SK-N-SH (cell line): ENCODE results near the gene IL1R1. TPM values are rescaled to one million over a fixed set of nuclear protein-coding genes. Genes with fewer than 3 reads are reported as not detected.

Source experiments
- CTCF ChIA-PET: fragments of 300-600, 350-600 bp; formaldehyde crosslinking; extraction: SDS; loops from one replicate; lab custom pipeline; 2021; lab: Yijun Ruan, JAX
- POLR2A ChIA-PET: fragments of 350-600 bp; sonication (Branson Sonifier 250); formaldehyde crosslinking; extraction: SDS; loops from one replicate; lab custom pipeline; 2020; ENCODE audit warnings: antibody characterized with exemption, inconsistent platforms; lab: Yijun Ruan, JAX
- DNase-seq: peaks from one replicate; pipeline ENCODE4 v3.0.0; 2012
- H2AFZ ChIP-seq: fragments of 200-600 bp; sonication (generic); 2 replicates; pipeline ENCODE4 v1.8.1; 2016; ENCODE audit warnings: antibody characterized with exemption, mild to moderate bottlenecking, low read depth
- H3F3A ChIP-seq: fragments of 200-600 bp; sonication (generic); replicated peaks from 2 replicates; pipeline ENCODE3; 2016; ENCODE audit warnings: antibody characterized with exemption, mild to moderate bottlenecking; ENCODE audit not compliant: insufficient read depth
- H3K27ac ChIP-seq, 2 experiments: fragments of 200-500 bp in 1 of 2; fragments of 200-600 bp in 1 of 2; sonication (Bioruptor generic) in 1 of 2; sonication (generic), shearing (Covaris generic) in 1 of 2; 2 replicates each; pipeline versions ENCODE4 v1.5.1 to v1.6.1; 2014 to 2016; ENCODE audit warnings: low read depth in 2 of 2, inconsistent platforms in 1 of 2, low read length in 1 of 2, mild to moderate bottlenecking in 1 of 2, mixed read lengths in 1 of 2
- H3K27me3 ChIP-seq: fragments of 200-600 bp; sonication (generic), shearing (Covaris generic); 2 replicates; pipeline ENCODE4 v1.6.1; 2016; ENCODE audit warnings: mixed run types; ENCODE audit not compliant: insufficient read depth
- H3K36me3 ChIP-seq, 2 experiments: fragments of 200-500 bp in 1 of 2; fragments of 200-600 bp in 1 of 2; sonication (Bioruptor generic) in 1 of 2; sonication (generic) in 1 of 2; replicated peaks in 1 of 2; 2 replicates each; pipeline versions ENCODE3 to v1.5.1; 2014 to 2016; ENCODE audit warnings: low read length in 1 of 2, mild to moderate bottlenecking in 1 of 2; ENCODE audit not compliant: insufficient read depth in 2 of 2, control insufficient read depth in 1 of 2
- H3K4me1 ChIP-seq, 2 experiments: fragments of 200-500 bp in 1 of 2; fragments of 200-600 bp in 1 of 2; sonication (Bioruptor generic) in 1 of 2; sonication (generic), shearing (Covaris generic) in 1 of 2; 2 replicates each; pipeline versions ENCODE4 v1.5.1 to v1.6.1; 2014 to 2016; ENCODE audit warnings: low read depth in 1 of 2, low read length in 1 of 2, mixed run types in 1 of 2; ENCODE audit not compliant: insufficient read depth in 2 of 2, control insufficient read depth in 1 of 2
- H3K4me2 ChIP-seq: fragments of 200-600 bp; sonication (generic), shearing (Covaris generic); 2 replicates; pipeline ENCODE4 v1.6.1; 2017; ENCODE audit warnings: mixed run types
- H3K4me3 ChIP-seq, 2 experiments: fragments of 200-500 bp in 1 of 2; fragments of 200-600 bp in 1 of 2; sonication (Bioruptor generic) in 1 of 2; sonication (generic), shearing (Covaris generic) in 1 of 2; 2 replicates each; pipeline versions ENCODE4 v1.5.1 to v1.8.1; 2014 to 2016; ENCODE audit warnings: low read depth in 2 of 2, inconsistent platforms in 1 of 2, low read length in 1 of 2, mild to moderate bottlenecking in 1 of 2, mixed read lengths in 1 of 2, moderate library complexity in 1 of 2
- H3K79me2 ChIP-seq: fragments of 200-600 bp; sonication (generic); 2 replicates; pipeline ENCODE4 v1.8.1; 2017; ENCODE audit warnings: mild to moderate bottlenecking; ENCODE audit not compliant: insufficient read depth
- H3K9ac ChIP-seq: fragments of 200-600 bp; sonication (generic); 2 replicates; pipeline ENCODE4 v1.6.1; 2017; ENCODE audit warnings: mixed run types
- H3K9me2 ChIP-seq: fragments of 200-600 bp; sonication (generic); 2 replicates; pipeline ENCODE4 v1.6.1; 2017; ENCODE audit warnings: mixed run types
- H3K9me3 ChIP-seq: fragments of 200-600 bp; sonication (generic); 2 replicates; pipeline ENCODE4 v1.6.1; 2017; ENCODE audit warnings: mixed run types, mild to moderate bottlenecking, moderate library complexity
- H4K20me1 ChIP-seq: fragments of 200-600 bp; sonication (generic); 2 replicates; pipeline ENCODE4 v1.6.1; 2017; ENCODE audit warnings: mild to moderate bottlenecking, mixed run types; ENCODE audit not compliant: insufficient read depth
- EZH2phosphoT487 ChIP-seq: fragments of 200-600 bp; sonication (generic); IDR thresholded peaks from 2 replicates; pipeline ENCODE4 v1.6.1; 2017; ENCODE audit warnings: low read depth, mixed run types, mild to moderate bottlenecking, antibody characterized with exemption, moderate library complexity, borderline replicate concordance
- FOXJ3 ChIP-seq: sonication (generic); formaldehyde crosslinking; IDR thresholded peaks from 2 replicates; pipeline ENCODE4 v1.5.1; 2020; ENCODE audit warnings: mild to moderate bottlenecking, missing genetic modification reagents
- GABPA ChIP-seq: IDR thresholded peaks from 2 replicates; pipeline ENCODE4 v1.4.0; 2012; ENCODE audit warnings: low read depth, mild to moderate bottlenecking
- GATA2 ChIP-seq: sonication (generic); formaldehyde crosslinking; IDR thresholded peaks from 2 replicates; pipeline ENCODE4 v1.5.0; 2020; ENCODE audit warnings: mild to moderate bottlenecking, missing genetic modification reagents
- JUND ChIP-seq: IDR thresholded peaks from 2 replicates; pipeline ENCODE4 v1.4.0; 2012
- MEF2A ChIP-seq: IDR thresholded peaks from 2 replicates; pipeline ENCODE4 v1.4.0; 2012; ENCODE audit warnings: low read depth, borderline replicate concordance
- NRF1 ChIP-seq: IDR thresholded peaks from 2 replicates; pipeline ENCODE4 v1.6.1; 2012; ENCODE audit warnings: low read depth, mild to moderate bottlenecking, low read length
- RCOR1 ChIP-seq: fragments of 150-350 bp; IDR thresholded peaks from 2 replicates; pipeline ENCODE4 v1.6.1; 2017; ENCODE audit warnings: antibody characterized with exemption, low read length
- RFX5 ChIP-seq: IDR thresholded peaks from 2 replicates; pipeline ENCODE4 v1.6.1; 2012; ENCODE audit warnings: mild to moderate bottlenecking, improper control_type of control experiment, low read length
- SIN3A ChIP-seq: IDR thresholded peaks from 2 replicates; pipeline ENCODE4 v1.6.1; 2012; ENCODE audit warnings: low read depth, mild to moderate bottlenecking, low read length, moderate library complexity, borderline replicate concordance
- SMC3 ChIP-seq: IDR thresholded peaks from 2 replicates; pipeline ENCODE4 v1.6.1; 2012; ENCODE audit warnings: low read depth, low read length, improper control_type of control experiment
- TCF12 ChIP-seq: IDR thresholded peaks from 2 replicates; pipeline ENCODE4 v1.4.0; 2012
- WGBS: methylation state at CpG from one replicate; pipeline ENCODE4 v1.1.6; 2017; ENCODE audit warnings: low lambda C conversion rate; 5-methylcytosine and 5-hydroxymethylcytosine counted together
- polyA plus RNA-seq, 3 experiments: library from polyadenylated mRNA; depleted of rRNA; stranded (reverse); fragments of >200 nt; gene quantifications; 2 replicates each; pipeline ENCODE4 v1.2.3, GENCODE V29; 2012
- TF ChIP-seq, protein P1 (sequence below): IDR thresholded peaks from 2 replicates; pipeline ENCODE4 v1.4.0; 2012; ENCODE audit warnings: low read depth, borderline replicate concordance
- TF ChIP-seq, protein P2 (sequence below): IDR thresholded peaks from 2 replicates; pipeline ENCODE4 v1.6.1; 2012; ENCODE audit warnings: mild to moderate bottlenecking, low read depth, low read length, moderate library complexity
- TF ChIP-seq, protein P3 (sequence below): fragments of 150-350 bp; IDR thresholded peaks from 2 replicates; pipeline ENCODE4 v1.6.1; 2016; ENCODE audit warnings: mild to moderate bottlenecking, low read depth, low read length

The IL1R1 gene
- polyA plus RNA-seq, 1 of the 3 experiments (the other 2 are of a cell fraction): 13.3 TPM

GRCh38 chr2:102197389-102198137, 55.0 kb downstream of the IL1R1 start:
- Histone ChIP-seq H3K36me3 (no peaks in the 10 kb centered on the region), H3K4me2 (no peak overlapping the region), H4K20me1 (no peaks in the 10 kb centered on the region), H3K27me3 (no peaks in the 10 kb centered on the region), H3K9me3 (no peaks in the 10 kb centered on the region; the same call in 1 of the 2 replicates), H3F3A (no peaks in the 10 kb centered on the region), H3K27ac (no peak overlapping the region), H3K9ac (no peak overlapping the region), H3K4me1 (no peaks in the 10 kb centered on the region), H2AFZ (no peak overlapping the region), H3K4me3 (no peak overlapping the region), H3K9me2 (no peaks in the 10 kb centered on the region), H3K79me2 (no peaks in the 10 kb centered on the region)
- no peak for DNase-seq
- ChIA-PET CTCF (interaction anchor here (1.5 kb wide), 1 partner anchor 177 kb away, joined by 3 read pairs; no protein-coding TSS in a partner anchor), POLR2A (no interaction called here)
- 33% methylated on average over 5 of the region's 5 CpGs for WGBS
- TF ChIP-seq, protein P1, sequence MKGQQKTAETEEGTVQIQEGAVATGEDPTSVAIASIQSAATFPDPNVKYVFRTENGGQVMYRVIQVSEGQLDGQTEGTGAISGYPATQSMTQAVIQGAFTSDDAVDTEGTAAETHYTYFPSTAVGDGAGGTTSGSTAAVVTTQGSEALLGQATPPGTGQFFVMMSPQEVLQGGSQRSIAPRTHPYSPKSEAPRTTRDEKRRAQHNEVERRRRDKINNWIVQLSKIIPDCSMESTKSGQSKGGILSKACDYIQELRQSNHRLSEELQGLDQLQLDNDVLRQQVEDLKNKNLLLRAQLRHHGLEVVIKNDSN: no peak
- TF ChIP-seq, protein P2, sequence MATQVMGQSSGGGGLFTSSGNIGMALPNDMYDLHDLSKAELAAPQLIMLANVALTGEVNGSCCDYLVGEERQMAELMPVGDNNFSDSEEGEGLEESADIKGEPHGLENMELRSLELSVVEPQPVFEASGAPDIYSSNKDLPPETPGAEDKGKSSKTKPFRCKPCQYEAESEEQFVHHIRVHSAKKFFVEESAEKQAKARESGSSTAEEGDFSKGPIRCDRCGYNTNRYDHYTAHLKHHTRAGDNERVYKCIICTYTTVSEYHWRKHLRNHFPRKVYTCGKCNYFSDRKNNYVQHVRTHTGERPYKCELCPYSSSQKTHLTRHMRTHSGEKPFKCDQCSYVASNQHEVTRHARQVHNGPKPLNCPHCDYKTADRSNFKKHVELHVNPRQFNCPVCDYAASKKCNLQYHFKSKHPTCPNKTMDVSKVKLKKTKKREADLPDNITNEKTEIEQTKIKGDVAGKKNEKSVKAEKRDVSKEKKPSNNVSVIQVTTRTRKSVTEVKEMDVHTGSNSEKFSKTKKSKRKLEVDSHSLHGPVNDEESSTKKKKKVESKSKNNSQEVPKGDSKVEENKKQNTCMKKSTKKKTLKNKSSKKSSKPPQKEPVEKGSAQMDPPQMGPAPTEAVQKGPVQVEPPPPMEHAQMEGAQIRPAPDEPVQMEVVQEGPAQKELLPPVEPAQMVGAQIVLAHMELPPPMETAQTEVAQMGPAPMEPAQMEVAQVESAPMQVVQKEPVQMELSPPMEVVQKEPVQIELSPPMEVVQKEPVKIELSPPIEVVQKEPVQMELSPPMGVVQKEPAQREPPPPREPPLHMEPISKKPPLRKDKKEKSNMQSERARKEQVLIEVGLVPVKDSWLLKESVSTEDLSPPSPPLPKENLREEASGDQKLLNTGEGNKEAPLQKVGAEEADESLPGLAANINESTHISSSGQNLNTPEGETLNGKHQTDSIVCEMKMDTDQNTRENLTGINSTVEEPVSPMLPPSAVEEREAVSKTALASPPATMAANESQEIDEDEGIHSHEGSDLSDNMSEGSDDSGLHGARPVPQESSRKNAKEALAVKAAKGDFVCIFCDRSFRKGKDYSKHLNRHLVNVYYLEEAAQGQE: no peak
- no peak for TF ChIP-seq TCF12
- no peak for TF ChIP-seq SIN3A
- no peak for TF ChIP-seq EZH2phosphoT487
- no peak for TF ChIP-seq SMC3
- TF ChIP-seq RFX5: no peak
- TF ChIP-seq JUND: no peak
- TF ChIP-seq NRF1: no peak
- TF ChIP-seq FOXJ3 (CRISPR knock-in tag): no peak
- TF ChIP-seq GATA2 (CRISPR knock-in tag): no peak
- TF ChIP-seq RCOR1: no peak
- TF ChIP-seq MEF2A: no peak
- TF ChIP-seq GABPA: no peak
- TF ChIP-seq, protein P3, sequence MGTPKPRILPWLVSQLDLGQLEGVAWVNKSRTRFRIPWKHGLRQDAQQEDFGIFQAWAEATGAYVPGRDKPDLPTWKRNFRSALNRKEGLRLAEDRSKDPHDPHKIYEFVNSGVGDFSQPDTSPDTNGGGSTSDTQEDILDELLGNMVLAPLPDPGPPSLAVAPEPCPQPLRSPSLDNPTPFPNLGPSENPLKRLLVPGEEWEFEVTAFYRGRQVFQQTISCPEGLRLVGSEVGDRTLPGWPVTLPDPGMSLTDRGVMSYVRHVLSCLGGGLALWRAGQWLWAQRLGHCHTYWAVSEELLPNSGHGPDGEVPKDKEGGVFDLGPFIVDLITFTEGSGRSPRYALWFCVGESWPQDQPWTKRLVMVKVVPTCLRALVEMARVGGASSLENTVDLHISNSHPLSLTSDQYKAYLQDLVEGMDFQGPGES: no peak
